K562 (cell line): ENCODE data around the gene ALKBH4. TPM values are rescaled to one million over a fixed set of nuclear protein-coding genes. Genes with fewer than 3 reads are reported as not detected.

ENCODE experiments used
- DNMT1 ChIP-seq: fragments of 450-650 bp; IDR thresholded peaks from 2 replicates; pipeline ENCODE4 v1.6.1; 2016; ENCODE audit warnings: antibody characterized with exemption, mild to moderate bottlenecking
- FIP1L1 ChIP-seq: fragments of 200-400 bp; formaldehyde crosslinking; IDR thresholded peaks from 2 replicates; pipeline ENCODE4 v1.6.1; 2018; ENCODE audit warnings: mild to moderate bottlenecking, low read depth, low read length; ENCODE audit not compliant: poor library complexity, severe bottlenecking
- FOXP1 ChIP-seq: sonication (generic); formaldehyde crosslinking; IDR thresholded peaks from 2 replicates; pipeline ENCODE4 v1.8.0; 2022; ENCODE audit warnings: mild to moderate bottlenecking, missing genetic modification reagents
- GTF2F1 ChIP-seq: IDR thresholded peaks from 2 replicates; pipeline ENCODE4 v1.6.1; 2011; ENCODE audit warnings: low read depth, low read length, improper control_type of control experiment
- KLF10 ChIP-seq: fragments of 250-450 bp; sonication (Bioruptor Pico); IDR thresholded peaks from 2 replicates; pipeline ENCODE4 v1.6.1; 2021; ENCODE audit warnings: matching md5 sums
- NEUROD1 ChIP-seq: fragments of 150-350 bp; IDR thresholded peaks from 2 replicates; pipeline ENCODE4 v1.6.1; 2014; ENCODE audit warnings: borderline replicate concordance, low read length, low read depth; ENCODE audit not compliant: partially characterized antibody
- RBM34 ChIP-seq: fragments of 200-400 bp; formaldehyde crosslinking; IDR thresholded peaks from 2 replicates; pipeline ENCODE4 v1.6.1; 2018; ENCODE audit warnings: low read length, borderline replicate concordance; ENCODE audit not compliant: insufficient read depth
- SAFB2 ChIP-seq: fragments of 200-400 bp; formaldehyde crosslinking; IDR thresholded peaks from 2 replicates; pipeline ENCODE4 v1.6.1; 2018; ENCODE audit warnings: borderline replicate concordance, low read length, low read depth, moderate library complexity; ENCODE audit not compliant: severe bottlenecking
- SP2 ChIP-seq: IDR thresholded peaks from 2 replicates; pipeline ENCODE4 v1.6.1; 2011; ENCODE audit warnings: mild to moderate bottlenecking, low read depth, low read length, moderate library complexity; ENCODE audit not compliant: poor library complexity, severe bottlenecking; ENCODE audit errors: extremely low read depth
- ZKSCAN8 ChIP-seq: fragments of 200-800 bp; sonication (Bioruptor generic); IDR thresholded peaks from 2 replicates; pipeline ENCODE4 v1.6.1; 2016; ENCODE audit warnings: missing genetic modification characterization, missing compliant biosample characterization
- ZNF282 ChIP-seq: sonication (generic); formaldehyde crosslinking; IDR thresholded peaks from 2 replicates; pipeline ENCODE4 v1.8.1; 2023; ENCODE audit warnings: missing genetic modification reagents
- polyA plus RNA-seq, 8 experiments: library from polyadenylated mRNA; depleted of rRNA in 4 of 8; stranded (reverse) in 5 of 8; unstranded in 3 of 8; fragments of >200 nt; fragmentation: Nextera tagmentation in 2 of 8; fragmentation: Illumina TruSeq in 1 of 8; extraction: Ambion mirVana in 2 of 8; extraction: Trizol in 1 of 8; gene quantifications; 2 replicates each; pipeline versions ENCODE4 v1.2.1 to v1.2.3, GENCODE V29; 2011 to 2014; ENCODE audit warnings: inconsistent platforms in 1 of 8, missing spikeins in 1 of 8
- total RNA-seq, 7 experiments: library from RNA; depleted of rRNA in 6 of 7; stranded (reverse); fragments of >200 nt in 6 of 7; fragmentation: Illumina TruSeq in 2 of 7; extraction: Trizol in 2 of 7; gene quantifications; 2 replicates each; pipeline versions ENCODE4 v1.2.1 to v1.2.3, GENCODE V29; 2011 to 2021; ENCODE audit warnings: low replicate concordance in 1 of 7
- TF ChIP-seq, protein P1 (sequence below): fragments of 450-650 bp; IDR thresholded peaks from 2 replicates; pipeline ENCODE4 v1.6.1; 2016; ENCODE audit warnings: mild to moderate bottlenecking, moderate library complexity
- TF ChIP-seq, protein P2 (sequence below): fragments of 250-450 bp; sonication (Bioruptor Pico); IDR thresholded peaks from 2 replicates; pipeline ENCODE4 v1.5.0; 2020; ENCODE audit warnings: mild to moderate bottlenecking
- TF ChIP-seq, protein P3 (sequence below): fragments of 250-450 bp; sonication (Bioruptor Pico); IDR thresholded peaks from 2 replicates; pipeline ENCODE4 v1.5.0; 2020; ENCODE audit warnings: mild to moderate bottlenecking, borderline replicate concordance

ALKBH4 gene
- total and polyA plus RNA-seq, 9 of the 15 experiments (the other 6 are each of a cell fraction or from before 2014, with no cell fraction given) = 4.6 to 21.4 (median 11.8) TPM

DNA sequence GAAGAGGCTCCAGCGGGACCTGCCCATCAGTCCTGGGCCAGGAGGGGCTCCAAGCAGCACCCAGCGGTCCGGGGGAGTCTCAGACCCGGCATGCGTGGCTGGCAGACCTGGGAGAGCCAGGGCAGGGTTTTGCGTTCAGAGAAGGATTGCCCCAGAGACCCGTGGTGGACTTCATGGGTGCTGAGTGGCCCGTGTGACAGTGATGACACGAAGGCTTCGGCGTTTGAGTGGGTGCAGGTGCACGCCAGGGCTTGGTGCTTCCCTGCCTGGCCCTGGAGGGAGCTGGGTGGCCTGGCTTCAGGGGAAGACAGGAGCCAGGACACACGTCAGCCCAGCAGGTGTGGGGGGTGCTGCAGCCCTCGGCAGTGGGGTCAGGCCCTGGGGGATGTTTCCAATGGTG, 17.4 kb downstream of the ALKBH4 start (continued):
- TF ChIP-seq, protein P1, sequence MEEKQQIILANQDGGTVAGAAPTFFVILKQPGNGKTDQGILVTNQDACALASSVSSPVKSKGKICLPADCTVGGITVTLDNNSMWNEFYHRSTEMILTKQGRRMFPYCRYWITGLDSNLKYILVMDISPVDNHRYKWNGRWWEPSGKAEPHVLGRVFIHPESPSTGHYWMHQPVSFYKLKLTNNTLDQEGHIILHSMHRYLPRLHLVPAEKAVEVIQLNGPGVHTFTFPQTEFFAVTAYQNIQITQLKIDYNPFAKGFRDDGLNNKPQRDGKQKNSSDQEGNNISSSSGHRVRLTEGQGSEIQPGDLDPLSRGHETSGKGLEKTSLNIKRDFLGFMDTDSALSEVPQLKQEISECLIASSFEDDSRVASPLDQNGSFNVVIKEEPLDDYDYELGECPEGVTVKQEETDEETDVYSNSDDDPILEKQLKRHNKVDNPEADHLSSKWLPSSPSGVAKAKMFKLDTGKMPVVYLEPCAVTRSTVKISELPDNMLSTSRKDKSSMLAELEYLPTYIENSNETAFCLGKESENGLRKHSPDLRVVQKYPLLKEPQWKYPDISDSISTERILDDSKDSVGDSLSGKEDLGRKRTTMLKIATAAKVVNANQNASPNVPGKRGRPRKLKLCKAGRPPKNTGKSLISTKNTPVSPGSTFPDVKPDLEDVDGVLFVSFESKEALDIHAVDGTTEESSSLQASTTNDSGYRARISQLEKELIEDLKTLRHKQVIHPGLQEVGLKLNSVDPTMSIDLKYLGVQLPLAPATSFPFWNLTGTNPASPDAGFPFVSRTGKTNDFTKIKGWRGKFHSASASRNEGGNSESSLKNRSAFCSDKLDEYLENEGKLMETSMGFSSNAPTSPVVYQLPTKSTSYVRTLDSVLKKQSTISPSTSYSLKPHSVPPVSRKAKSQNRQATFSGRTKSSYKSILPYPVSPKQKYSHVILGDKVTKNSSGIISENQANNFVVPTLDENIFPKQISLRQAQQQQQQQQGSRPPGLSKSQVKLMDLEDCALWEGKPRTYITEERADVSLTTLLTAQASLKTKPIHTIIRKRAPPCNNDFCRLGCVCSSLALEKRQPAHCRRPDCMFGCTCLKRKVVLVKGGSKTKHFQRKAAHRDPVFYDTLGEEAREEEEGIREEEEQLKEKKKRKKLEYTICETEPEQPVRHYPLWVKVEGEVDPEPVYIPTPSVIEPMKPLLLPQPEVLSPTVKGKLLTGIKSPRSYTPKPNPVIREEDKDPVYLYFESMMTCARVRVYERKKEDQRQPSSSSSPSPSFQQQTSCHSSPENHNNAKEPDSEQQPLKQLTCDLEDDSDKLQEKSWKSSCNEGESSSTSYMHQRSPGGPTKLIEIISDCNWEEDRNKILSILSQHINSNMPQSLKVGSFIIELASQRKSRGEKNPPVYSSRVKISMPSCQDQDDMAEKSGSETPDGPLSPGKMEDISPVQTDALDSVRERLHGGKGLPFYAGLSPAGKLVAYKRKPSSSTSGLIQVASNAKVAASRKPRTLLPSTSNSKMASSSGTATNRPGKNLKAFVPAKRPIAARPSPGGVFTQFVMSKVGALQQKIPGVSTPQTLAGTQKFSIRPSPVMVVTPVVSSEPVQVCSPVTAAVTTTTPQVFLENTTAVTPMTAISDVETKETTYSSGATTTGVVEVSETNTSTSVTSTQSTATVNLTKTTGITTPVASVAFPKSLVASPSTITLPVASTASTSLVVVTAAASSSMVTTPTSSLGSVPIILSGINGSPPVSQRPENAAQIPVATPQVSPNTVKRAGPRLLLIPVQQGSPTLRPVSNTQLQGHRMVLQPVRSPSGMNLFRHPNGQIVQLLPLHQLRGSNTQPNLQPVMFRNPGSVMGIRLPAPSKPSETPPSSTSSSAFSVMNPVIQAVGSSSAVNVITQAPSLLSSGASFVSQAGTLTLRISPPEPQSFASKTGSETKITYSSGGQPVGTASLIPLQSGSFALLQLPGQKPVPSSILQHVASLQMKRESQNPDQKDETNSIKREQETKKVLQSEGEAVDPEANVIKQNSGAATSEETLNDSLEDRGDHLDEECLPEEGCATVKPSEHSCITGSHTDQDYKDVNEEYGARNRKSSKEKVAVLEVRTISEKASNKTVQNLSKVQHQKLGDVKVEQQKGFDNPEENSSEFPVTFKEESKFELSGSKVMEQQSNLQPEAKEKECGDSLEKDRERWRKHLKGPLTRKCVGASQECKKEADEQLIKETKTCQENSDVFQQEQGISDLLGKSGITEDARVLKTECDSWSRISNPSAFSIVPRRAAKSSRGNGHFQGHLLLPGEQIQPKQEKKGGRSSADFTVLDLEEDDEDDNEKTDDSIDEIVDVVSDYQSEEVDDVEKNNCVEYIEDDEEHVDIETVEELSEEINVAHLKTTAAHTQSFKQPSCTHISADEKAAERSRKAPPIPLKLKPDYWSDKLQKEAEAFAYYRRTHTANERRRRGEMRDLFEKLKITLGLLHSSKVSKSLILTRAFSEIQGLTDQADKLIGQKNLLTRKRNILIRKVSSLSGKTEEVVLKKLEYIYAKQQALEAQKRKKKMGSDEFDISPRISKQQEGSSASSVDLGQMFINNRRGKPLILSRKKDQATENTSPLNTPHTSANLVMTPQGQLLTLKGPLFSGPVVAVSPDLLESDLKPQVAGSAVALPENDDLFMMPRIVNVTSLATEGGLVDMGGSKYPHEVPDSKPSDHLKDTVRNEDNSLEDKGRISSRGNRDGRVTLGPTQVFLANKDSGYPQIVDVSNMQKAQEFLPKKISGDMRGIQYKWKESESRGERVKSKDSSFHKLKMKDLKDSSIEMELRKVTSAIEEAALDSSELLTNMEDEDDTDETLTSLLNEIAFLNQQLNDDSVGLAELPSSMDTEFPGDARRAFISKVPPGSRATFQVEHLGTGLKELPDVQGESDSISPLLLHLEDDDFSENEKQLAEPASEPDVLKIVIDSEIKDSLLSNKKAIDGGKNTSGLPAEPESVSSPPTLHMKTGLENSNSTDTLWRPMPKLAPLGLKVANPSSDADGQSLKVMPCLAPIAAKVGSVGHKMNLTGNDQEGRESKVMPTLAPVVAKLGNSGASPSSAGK = no peak
- TF ChIP-seq ZKSCAN8 (CRISPR knock-in tag) (no peak), ZNF282 (CRISPR knock-in tag) (no peak), FIP1L1 (no peak), DNMT1 (no peak), RBM34 (no peak), GTF2F1 (no peak), SP2 (no peak), FOXP1 (CRISPR knock-in tag) (no peak), KLF10 (CRISPR knock-in tag) (no peak), NEUROD1 (no peak), SAFB2 (no peak)
- TF ChIP-seq, protein P2, sequence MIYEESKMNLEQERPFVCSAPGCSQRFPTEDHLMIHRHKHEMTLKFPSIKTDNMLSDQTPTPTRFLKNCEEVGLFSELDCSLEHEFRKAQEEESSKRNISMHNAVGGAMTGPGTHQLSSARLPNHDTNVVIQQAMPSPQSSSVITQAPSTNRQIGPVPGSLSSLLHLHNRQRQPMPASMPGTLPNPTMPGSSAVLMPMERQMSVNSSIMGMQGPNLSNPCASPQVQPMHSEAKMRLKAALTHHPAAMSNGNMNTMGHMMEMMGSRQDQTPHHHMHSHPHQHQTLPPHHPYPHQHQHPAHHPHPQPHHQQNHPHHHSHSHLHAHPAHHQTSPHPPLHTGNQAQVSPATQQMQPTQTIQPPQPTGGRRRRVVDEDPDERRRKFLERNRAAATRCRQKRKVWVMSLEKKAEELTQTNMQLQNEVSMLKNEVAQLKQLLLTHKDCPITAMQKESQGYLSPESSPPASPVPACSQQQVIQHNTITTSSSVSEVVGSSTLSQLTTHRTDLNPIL (CRISPR knock-in tag) = no peak
- TF ChIP-seq, protein P3, sequence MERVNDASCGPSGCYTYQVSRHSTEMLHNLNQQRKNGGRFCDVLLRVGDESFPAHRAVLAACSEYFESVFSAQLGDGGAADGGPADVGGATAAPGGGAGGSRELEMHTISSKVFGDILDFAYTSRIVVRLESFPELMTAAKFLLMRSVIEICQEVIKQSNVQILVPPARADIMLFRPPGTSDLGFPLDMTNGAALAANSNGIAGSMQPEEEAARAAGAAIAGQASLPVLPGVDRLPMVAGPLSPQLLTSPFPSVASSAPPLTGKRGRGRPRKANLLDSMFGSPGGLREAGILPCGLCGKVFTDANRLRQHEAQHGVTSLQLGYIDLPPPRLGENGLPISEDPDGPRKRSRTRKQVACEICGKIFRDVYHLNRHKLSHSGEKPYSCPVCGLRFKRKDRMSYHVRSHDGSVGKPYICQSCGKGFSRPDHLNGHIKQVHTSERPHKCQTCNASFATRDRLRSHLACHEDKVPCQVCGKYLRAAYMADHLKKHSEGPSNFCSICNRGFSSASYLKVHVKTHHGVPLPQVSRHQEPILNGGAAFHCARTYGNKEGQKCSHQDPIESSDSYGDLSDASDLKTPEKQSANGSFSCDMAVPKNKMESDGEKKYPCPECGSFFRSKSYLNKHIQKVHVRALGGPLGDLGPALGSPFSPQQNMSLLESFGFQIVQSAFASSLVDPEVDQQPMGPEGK (CRISPR knock-in tag) = no peak
